GM19467 (cell line): Measurements from ENCODE around the gene OR4D9.
"Not testable (repeated sequence)": the region's sequence is repeated elsewhere in the genome, so short reads cannot be mapped to it uniquely, and the experiment has no call there.

ENCODE experiments used
- ATAC-seq: cut with Tn5 transposase; IDR thresholded peaks from one replicate; pipeline ENCODE4 v1.9.1; 2021; ENCODE audit warnings: mild to moderate bottlenecking, moderate library complexity; ENCODE audit not compliant: unreplicated experiment

The OR4D9 gene

DNA sequence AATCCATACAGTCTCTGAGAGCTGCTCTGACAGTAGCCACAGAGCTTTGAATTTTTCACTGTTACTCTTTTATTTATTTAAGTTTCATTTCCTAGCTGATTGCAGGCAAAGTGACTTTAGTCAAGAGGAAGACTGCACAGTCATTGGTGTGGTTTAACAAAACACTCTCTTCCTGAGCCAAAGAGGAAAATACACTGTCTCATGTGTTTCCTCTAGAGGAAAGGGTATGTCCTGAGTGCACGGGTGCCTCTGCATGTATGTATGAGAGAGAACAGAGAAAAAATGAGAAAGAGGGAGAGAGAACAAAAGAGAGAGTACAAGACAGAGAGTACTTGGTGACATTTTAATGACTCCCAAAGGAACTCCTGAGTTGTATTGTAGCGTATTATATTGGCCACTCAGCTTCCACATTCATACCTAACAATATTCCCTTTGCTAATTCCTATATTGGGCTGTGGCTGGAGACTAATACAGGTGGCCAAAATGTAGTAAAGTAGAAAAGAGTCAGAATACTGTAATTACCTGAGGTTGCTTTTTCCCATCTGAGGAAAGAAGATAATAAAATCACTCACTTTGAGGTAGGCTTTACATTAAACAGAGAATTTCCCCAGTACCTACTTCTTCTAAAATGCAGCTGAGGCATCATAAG lies at the start of gene OR4D9:
Gene OR4D9 (plus strand): TSS at position 599 of the 649 bp plus-strand sequence. CDS start 3,374 bp downstream, outside the sequence.
- ATAC-seq, result no peak

DNA sequence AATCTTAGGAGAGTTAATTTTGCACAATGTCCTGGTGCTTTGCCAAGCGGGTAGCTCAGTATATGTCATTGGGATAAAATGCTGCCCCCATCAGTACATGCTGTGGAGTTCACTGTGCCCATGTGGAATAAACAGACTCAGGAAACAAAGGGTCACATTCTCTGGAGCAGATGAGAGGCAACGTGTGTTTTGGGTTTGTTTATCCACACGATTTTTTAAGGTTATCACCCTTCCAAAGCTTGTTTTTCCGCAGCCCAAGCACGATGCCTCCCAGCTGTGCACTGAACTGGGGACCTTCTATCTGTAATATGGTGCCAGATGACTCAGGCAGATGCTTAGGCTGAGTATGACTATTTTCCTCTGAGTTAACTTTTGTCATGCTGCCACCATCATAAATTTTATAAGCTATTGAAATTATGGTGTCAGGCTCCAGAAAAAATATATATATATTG lies 48.1 kb upstream of the OR4D9 start:
- ATAC-seq, result no peak

DNA sequence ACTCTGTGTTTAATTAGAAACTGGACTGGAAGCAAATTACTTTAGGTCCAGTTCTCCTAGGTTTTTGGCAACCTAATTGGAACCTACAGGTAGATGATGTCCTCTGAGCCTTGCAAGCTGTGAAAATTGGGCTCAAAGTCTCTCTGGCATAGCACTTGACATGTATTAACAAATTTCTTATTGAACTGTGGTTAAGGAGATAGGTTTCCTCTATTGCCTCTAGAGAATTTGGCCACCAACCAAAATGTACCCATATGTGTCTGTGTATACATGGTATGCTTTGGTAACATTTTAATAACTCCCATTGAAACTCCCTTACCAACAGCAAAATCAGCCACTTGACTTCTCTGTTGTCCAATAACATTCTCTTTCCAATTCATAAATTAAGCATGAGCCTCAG lies 38.3 kb upstream of the OR4D9 start, which contains the start of gene OR4D10:
Gene OR4D10 (plus strand): TSS at position 301 of the 400 bp plus-strand sequence. CDS start 4,115 bp downstream, outside the sequence.
- no peak for ATAC-seq

DNA sequence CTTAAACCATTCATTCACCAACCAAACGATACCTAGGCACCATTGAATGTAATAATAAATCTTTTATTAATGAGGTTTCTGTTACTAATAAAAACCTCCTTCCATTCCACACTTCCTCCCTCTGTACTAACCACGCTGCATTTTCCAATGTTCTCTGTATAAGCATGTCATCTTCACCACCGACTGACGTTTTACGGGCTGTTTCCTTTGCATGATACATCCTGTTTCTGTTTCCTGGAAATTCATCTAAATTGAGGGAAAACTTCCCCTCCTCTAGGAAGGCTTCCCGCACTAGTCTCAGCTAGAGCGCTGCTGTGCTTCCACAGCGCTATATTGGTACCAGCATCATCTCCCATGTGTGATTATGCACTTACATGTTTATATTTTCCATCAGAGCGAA lies 36.2 kb upstream of the OR4D9 start:
- no peak for ATAC-seq

DNA sequence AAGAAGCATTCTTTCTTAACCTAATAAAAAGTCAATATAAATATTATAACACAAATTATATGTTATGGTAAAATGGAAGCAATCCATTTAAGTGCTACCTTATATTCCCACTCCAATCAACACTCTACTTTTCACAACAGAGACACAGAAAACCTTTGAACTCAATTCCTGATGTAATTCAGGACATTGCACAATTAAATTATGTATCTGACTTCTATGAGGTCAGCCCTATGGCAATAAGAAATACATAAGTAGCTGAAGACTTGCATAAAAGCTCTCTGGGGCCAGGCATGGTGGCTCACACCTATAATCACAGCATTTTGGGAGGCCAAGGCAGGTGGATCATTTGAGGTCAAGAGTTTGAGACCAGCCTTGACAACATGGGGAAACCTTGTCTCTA lies 31.4 kb upstream of the OR4D9 start:
- no peak for ATAC-seq

DNA sequence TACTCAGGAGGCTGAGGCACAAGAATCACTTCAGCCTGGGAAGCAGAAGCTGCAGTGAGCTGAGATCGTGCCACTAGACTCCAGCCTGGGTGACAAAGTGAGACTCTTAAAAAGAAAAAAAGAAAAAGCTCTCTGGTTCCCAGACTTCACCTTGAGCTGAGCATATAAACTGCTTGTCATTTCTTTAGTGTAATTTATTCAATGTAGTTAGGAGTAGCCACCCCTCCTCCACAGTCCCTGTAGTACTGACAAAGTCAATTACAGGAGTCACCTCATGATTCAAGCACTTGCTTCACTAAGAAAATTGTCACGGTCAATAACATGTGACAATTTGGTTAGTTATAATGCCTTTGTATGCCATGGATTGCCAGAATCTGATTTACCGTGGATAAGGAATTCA lies 31.0 kb upstream of the OR4D9 start:
- ATAC-seq, result no peak

DNA sequence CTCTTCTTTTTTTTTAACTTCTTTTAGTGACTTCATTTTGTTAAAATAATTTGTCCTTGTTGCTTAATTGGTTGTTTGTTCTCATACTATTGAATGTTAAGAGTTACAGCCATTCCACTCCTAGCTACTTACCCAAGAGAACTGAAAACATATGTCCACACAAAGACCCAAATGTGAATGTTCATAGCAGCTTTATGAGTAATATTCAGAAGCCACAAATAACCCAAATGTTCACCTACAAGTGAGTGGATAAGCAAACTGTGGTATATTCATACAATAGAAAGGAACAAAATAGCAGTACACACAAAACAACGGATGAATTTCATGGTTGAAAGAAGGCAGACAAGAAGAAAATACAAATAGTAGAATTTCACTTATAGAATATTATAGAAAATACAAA lies 9.4 kb upstream of the OR4D9 start:
- ATAC-seq, result no peak

DNA sequence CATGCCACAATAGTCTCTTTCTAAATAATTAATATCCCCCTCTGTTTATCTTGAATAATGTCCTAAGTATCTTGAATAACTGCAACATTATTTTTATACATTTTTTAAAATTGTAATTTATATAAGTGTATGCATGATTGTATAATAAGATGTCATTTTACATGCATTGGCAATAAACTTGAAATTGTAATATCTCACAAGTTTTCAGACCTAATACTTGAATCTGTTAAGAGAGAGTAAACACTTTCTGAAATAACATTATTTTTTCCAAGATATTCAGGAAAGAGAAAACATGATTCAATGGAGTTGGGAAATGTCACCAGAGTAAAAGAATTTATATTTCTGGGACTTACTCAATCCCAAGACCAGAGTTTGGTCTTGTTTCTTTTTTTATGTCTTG lies 8.1 kb upstream of the OR4D9 start, which contains the start of gene OR4D11:
Gene OR4D11 (plus strand): TSS at position 301 of the 400 bp plus-strand sequence. CDS start 0 bp downstream, at position 301.
- no peak for ATAC-seq

DNA sequence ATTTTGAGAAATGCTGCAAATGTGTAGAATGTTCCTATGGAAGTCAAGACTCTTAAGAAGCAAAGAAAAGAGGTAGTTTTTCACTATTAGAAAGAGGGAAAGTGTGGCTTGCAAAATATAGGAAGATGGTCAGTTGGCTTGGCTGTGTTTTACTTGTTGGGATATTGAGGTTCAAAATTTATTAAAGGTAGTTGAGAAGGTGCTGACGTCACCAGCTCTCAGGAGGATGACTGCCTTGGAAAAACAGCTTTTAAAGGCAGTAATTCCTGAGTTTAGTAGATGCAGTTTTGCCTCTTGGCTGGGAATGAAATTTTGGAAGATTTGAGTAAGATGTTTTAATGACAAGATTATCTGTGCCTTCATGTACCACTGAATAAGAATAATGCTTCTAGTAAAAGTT lies 336 bp downstream of the OR4D9 start:
- no peak for ATAC-seq

DNA sequence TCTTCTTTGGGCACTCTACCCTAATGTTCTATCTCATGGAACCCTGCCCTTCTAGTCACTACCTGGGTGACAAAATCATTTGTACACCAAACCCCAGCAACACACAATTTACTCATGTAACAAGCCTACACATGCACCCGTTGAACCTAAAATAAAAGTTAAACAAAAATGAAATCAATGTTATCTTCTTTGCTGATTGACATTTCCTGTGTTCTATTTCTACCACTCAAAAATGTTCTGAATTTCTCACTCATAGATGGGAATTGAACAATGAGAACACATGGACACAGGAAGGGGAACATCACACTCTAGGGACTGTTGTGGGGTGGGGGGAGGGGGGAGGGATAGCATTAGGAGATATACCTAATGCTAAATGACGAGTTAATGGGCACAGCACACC lies 8.8 kb downstream of the OR4D9 start:
- ATAC-seq, result not testable (repeated sequence)

DNA sequence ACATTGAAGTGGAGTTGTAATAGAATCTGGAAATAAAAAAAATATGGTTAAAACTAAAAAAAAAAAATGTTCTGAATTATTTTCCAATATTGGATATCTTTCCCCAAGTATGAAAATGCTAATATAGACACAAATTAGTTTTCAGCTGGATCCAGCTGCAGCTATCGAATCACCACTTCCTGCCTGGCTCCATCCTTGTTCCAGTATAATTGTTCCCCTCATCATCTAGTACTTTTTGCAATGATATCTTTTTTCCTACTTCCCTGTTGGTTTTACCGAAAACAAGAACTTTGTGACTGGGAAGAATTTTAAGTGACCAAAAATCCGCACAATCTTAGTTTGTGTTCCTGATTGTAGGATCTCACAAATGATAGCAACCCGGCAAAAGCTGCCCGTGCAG lies 9.4 kb downstream of the OR4D9 start:
- no peak for ATAC-seq

DNA sequence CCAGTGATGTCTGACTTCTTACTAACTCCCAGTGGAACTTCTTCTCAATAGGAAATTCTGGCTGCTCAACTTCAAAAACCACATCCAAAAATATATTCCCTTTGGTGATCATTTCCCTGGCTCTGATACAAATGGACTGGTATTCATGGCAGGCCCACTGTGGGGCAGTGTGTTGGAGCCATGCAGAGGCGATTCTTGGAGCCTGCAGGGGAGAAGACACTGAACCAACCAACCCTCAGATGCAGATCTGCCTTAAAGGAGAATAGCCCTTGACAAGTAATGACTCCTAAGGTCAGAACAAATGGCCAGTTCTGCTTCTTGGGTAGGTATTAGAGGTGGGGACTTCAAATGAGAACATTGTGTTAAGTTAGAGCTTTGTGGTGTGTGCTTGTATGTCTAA lies 12.2 kb downstream of the OR4D9 start:
- no peak for ATAC-seq

DNA sequence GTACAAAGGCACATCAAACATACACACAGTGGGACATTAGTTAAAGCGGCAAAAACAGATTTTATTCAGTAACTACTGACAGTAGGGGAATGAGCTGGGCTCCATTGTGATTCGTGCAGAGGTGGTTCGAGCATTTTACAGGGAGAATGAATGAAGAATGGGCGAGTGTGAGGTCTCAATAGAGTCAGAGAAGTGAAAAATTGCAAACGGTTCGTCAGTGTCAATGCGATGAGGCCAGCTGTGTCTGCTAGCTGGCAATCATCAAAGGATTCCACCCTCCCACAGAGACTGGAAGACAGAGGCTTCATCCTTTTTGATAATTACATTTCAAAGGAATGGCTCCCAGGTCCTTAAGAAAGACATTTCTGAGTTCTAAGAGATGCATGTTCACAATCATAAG lies 17.4 kb downstream of the OR4D9 start:
- no peak for ATAC-seq

DNA sequence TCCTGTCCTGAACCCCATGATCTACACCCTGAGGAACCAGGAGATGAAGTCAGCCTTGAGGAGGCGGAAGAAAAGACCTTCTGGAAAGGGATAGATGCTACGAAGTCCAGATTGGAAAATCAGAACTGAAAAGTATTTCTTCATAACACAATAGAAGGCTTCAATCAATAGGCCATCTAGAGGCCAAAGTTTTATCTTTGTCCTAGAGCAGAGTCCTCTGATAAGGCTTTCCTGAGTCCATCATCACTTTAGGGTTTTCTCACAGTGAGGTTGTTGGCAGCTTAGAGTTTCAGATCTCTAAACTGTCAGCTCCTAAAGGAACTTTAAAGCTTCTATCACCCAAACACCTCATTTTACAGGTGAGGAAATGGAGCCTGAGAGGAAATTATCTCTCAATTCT lies 21.3 kb downstream of the OR4D9 start:
- ATAC-seq, result no peak

DNA sequence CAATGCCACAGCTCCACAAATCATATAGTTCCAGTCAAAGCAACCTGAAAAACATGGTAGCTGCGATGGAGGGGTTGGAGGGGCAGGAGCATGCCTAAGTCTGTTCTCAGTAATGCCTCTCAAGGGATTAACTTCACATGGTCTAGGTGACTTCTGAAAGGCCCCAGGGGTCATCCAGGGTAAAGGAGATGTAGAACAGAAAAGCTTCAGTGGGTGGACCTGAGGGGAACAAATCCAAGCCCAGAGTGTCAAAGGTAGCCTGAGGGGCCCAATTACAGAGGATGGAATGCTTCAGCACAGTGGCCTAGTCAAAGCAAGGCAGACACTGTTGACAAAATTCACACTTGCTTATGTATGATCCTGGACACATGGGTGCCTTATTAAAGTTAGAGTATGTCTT lies 23.3 kb downstream of the OR4D9 start:
- ATAC-seq, result no peak

DNA sequence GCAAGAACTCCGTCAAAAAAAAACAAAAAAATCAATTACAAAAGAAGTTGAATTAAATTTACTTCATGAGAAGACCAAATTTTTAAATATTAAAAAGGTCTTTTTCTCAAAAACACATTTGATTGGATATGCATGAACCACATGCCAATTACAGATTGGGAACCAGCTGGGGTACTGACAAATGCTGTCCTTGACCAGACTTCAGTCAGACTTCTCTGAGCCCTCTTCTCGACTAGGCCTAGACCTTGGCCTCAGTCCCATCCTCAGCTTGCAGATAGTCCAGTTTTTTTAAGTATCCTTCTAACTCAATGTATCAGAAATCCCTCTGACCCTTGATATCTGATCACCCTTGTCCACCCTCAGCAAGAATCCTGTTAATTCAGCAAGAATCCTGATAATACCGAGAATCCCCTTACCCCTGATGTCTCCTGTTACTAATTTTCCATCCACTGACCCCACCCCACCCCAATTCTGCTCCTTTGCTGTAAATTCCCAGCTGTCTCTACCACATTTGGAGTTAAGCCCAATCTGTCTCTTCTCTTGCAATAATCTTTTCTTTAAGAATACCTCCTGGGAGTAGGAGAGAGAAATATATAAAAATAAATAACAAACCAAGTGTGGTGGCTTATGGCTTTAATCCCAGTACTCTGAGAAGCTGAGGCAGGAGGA lies 30.9 kb downstream of the OR4D9 start:
- no peak for ATAC-seq

DNA sequence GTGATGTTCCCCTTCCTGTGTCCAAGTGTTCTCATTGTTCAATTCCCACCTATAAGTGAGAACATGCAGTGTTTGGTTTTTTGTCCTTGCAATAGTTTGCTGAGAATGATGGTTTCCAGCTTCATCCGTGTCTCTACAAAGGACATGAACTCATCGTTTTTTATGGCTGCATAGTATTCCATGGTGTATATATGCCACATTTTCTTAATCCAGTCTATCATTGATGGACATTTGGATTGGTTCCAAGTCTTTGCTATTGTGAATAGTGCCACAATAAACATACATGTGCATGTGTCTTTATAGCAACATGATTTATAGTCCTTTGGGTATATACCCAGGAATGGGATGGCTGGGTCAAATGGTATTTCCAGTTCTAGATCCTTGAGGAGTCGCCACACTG lies 32.4 kb downstream of the OR4D9 start:
- ATAC-seq, result not testable (repeated sequence)

DNA sequence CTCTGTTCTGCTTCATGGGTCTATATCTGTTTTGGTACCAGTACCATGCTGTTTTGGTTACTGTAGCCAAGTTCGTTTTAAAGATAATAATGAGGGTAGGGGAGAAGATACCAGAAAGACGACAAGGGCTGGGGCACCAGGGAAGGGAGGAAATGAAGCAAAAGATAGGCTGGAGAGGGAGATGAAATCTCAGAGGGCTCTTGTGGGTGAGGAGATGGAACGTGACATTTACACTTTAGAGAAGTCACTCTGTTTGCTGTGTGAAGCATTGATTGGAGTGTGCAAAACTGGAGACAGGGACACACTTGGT lies 33.5 kb downstream of the OR4D9 start:
- no peak for ATAC-seq

DNA sequence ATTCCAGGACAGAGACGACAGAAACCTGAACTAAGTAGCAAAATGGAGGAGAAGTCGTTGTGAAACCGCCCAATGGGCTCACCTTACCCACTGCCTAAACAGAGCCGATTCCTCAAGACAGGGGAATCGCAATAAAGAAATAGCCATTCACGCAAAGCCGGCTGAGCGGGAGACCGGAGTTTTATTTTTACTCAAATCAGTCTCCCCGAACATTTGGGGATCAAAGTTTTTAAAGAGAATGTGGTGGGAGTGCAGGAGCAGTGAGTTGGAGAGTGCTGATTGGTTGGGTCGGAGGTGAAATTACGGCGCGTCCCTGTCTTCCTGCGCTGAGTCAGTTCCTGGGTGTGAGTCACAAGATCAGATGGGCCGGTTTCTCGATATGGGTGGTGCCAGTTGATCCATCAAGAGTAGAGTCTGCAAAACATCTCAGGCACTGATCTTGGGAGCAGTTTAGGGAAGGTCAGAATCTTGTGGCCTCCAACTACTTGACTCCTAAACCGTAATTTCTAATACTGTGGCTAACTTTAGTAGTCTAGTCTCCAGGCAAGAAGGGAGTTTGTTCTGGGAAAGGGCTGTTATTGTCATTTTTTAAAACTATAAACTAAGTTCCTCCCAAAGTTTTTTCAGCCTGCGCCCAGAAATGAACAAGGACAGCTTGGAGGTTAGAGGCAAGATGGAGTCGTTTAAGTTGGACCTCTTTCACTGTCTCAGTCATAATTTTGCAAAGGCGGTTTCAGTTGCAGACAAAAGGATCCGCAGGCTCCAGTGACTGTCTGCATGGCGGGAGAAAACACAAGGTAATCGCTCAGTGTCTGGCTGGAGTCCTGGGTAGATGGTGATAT lies 34.1 kb downstream of the OR4D9 start:
- ATAC-seq, result no peak

DNA sequence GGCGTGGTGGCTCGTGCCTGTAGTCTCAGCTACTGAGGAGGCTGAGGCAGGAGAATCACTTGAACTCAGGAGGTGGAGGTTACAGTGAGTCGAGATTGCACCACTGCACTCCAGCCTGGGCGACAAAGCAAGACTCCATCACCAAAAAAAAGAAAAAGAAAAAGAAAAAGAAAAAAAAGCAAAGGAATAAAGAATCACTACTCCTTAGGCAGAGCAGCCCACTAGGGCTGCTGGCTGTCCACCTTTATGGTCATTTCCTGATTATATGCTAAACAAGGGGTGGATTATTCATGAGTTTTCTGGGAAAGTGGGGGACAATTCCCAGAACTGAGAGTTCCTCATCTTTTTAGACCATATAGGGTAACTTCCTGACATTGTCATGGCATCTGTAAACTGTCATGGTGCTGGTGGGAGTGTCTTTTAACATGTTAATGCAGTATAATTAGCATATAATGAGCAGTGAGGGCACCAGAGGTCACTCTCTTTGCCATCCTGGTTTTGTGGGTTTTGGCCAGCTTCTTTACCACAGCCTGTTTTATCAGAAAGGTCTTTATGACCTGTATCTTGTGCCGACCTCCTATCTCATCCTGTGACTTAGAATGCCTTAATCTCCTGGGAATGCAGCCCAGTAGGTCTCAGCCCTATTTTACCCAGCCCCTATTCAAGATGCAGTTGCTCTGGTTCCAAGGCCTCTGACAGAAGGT lies 36.4 kb downstream of the OR4D9 start:
- ATAC-seq, result not testable (repeated sequence)

DNA sequence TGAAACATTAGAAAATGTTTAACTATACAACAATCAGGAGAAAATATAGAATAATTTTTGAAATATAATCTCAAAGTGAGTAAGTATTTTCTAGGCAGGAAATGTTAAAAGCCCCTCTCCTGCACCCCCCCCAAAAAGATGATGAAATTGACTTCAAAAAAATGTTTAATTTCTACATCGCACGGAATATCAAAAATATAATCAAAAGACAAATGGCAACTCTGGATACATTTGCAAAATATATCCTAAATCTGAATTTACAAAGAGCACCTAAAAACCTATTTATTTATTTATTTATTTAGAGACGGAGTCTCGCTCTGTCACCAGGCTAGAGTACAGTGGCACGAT lies 36.9 kb downstream of the OR4D9 start:
- no peak for ATAC-seq
